ENCODE results near the gene MAB21L3. TPM values are rescaled to one million over a fixed set of nuclear protein-coding genes. Genes with fewer than 3 reads are reported as not detected.

Gene MAB21L3
- total RNA-seq, 1 experiment from 2014 or later: not detected

DNA sequence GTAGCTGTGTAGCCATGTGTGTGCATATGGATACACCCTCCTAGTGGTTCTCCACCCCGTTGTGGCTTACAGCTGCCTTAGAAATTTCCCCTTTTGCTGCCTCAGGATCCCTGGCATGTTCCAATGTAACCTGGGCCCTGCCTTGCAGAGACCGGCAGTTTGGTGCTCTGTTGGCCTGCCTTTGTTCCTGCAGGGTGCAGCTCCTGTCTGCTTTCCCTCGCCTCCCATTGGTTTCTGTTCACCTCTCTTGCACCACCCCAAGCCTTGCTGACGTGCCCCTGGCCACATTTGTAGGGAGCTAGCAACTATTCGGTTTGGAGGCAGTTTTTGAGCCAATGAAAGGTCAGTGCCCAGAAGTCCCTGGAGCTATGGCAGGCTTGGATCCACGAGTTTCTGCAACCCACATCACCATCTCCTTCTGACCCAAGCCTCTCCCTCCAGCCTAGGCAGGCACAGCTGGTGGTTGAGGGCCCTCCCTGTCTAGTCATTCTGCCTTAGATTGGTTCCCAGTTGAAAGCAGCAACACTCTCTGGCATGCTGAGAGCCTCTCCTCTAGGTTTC lies 54.9 kb downstream of the MAB21L3 start:
- H3K27ac Mint-ChIP-seq: peak overlapping the region in 1 of 3 experiments; percentile 55; a peak in 1 of 7 replicates
- Histone ChIP-seq H4K5ac (ENCODE audit: insufficient read length, low read depth, low read length) (no peak overlapping the region), H3K79me2 (ENCODE audit: insufficient read depth, low read length) (no peaks in the 10 kb centered on the region), H3K18ac (ENCODE audit: insufficient read length, low read depth, low read length) (no peak overlapping the region), H3K9me3 (ENCODE audit: control insufficient read depth, low read depth, low read length) (no peaks in the 10 kb centered on the region), H3K4ac (ENCODE audit: low read depth, low read length) (no peak overlapping the region), H3K4me2 (ENCODE audit: insufficient read depth, insufficient read length, low read length) (no peak overlapping the region), H2BK5ac (ENCODE audit: insufficient read length, low read length) (no peak overlapping the region), H3T11ph (ENCODE audit: low read length) (no peak overlapping the region), H3K27me3 (ENCODE audit: insufficient read depth, low read length) (no peaks in the 10 kb centered on the region; the same call in 1 of the 2 replicates), H2BK15ac (ENCODE audit: low read depth, low read length) (no peak overlapping the region), H2AFZ (ENCODE audit: low read length) (no peak overlapping the region), H2BK120ac (ENCODE audit: low read depth, low read length, poor library complexity, severe bottlenecking) (no peak overlapping the region), H2AK5ac (ENCODE audit: insufficient read length, low read length) (no peak overlapping the region), H3K27ac (ENCODE audit: insufficient read length, low read depth, low read length) (no peak overlapping the region), H4K91ac (ENCODE audit: insufficient read length, low read depth, low read length) (no peak overlapping the region), H3K4me1 (ENCODE audit: insufficient read depth, low read length) (no peaks in the 10 kb centered on the region), H4K20me1 (ENCODE audit: control insufficient read depth, insufficient read depth, insufficient read length) (no peaks in the 10 kb centered on the region), H2BK20ac (ENCODE audit: low read depth, low read length, poor library complexity, severe bottlenecking) (no peak overlapping the region), H3K79me1 (ENCODE audit: insufficient read depth, low read depth, low read length, poor library complexity, severe bottlenecking) (no peaks in the 10 kb centered on the region), H3K14ac (ENCODE audit: insufficient read depth, low read length) (no peak overlapping the region), H3K23me2 (ENCODE audit: insufficient read length, low read depth, low read length, poor library complexity, severe bottlenecking) (peaks cover 9% of the 10 kb centered on the region), H4K8ac (replicated peaks; ENCODE audit: insufficient read length, low read depth, low read length) (no peak overlapping the region), H3K23ac (ENCODE audit: insufficient read length, low read depth, low read length) (no peak overlapping the region), H3K56ac (ENCODE audit: insufficient read length, low read depth, low read length) (no peak overlapping the region), H3K9ac (ENCODE audit: extremely low read depth, insufficient read length, low read length) (no peak overlapping the region), H2BK12ac (ENCODE audit: insufficient read length, low read depth, low read length) (no peak overlapping the region)
- TF ChIP-seq, protein P1, sequence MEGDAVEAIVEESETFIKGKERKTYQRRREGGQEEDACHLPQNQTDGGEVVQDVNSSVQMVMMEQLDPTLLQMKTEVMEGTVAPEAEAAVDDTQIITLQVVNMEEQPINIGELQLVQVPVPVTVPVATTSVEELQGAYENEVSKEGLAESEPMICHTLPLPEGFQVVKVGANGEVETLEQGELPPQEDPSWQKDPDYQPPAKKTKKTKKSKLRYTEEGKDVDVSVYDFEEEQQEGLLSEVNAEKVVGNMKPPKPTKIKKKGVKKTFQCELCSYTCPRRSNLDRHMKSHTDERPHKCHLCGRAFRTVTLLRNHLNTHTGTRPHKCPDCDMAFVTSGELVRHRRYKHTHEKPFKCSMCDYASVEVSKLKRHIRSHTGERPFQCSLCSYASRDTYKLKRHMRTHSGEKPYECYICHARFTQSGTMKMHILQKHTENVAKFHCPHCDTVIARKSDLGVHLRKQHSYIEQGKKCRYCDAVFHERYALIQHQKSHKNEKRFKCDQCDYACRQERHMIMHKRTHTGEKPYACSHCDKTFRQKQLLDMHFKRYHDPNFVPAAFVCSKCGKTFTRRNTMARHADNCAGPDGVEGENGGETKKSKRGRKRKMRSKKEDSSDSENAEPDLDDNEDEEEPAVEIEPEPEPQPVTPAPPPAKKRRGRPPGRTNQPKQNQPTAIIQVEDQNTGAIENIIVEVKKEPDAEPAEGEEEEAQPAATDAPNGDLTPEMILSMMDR (conservative IDR thresholded peaks at IDR 0.05): no peak
- peaks cover 48% of the 10 kb centered on the region for H3K27me3 Mint-ChIP-seq (ENCODE audit: low read depth)
- no peaks in the 10 kb centered on the region; a peak in 1 of 7 replicates for H3K36me3 Mint-ChIP-seq (ENCODE audit: insufficient read depth in 1 of 3, low read depth in 3 of 3)
- WGBS (ENCODE audit: extremely low coverage, insufficient read length, low lambda C conversion rate): no CpG with 5 or more reads among the region's 6 CpGs
- no peaks in the 10 kb centered on the region; a peak in 1 of 5 replicates for H3K9me3 Mint-ChIP-seq
- no peak for DNase-seq
- peaks cover 22% of the 10 kb centered on the region in 2 experiments for H3K4me1 Mint-ChIP-seq
- H3K4me3 Mint-ChIP-seq: no peak overlapping the region
